K562 treated with DMSO at 1 percent for 48 hours (cell line): ENCODE data around the gene KIF1A. TPM values are rescaled to one million over a fixed set of nuclear protein-coding genes. Genes with fewer than 3 reads are reported as not detected.

Experiments used
- total RNA-seq: library from RNA; unstranded; fragments of 300-600 nt; gene quantifications from 2 replicates; pipeline ENCODE4 v1.2.3, GENCODE V29; 2022; ENCODE audit warnings: low replicate concordance; ENCODE audit errors: extremely low read depth

The KIF1A gene
- not detected in 2 replicates for total RNA-seq

GRCh38 chr2:240819858-240820606, at the start of gene KIF1A:
Gene KIF1A, minus strand, starts transcription at chr2:240820219. Its CDS starts 22,467 bp downstream, at chr2:240797752.

GRCh38 chr2:240868286-240869108, 48.5 kb upstream of the KIF1A start, which contains the start of gene AGXT:
Gene AGXT, plus strand, starts transcription at chr2:240868824. Its CDS starts 42 bp downstream, at chr2:240868866.

DNA sequence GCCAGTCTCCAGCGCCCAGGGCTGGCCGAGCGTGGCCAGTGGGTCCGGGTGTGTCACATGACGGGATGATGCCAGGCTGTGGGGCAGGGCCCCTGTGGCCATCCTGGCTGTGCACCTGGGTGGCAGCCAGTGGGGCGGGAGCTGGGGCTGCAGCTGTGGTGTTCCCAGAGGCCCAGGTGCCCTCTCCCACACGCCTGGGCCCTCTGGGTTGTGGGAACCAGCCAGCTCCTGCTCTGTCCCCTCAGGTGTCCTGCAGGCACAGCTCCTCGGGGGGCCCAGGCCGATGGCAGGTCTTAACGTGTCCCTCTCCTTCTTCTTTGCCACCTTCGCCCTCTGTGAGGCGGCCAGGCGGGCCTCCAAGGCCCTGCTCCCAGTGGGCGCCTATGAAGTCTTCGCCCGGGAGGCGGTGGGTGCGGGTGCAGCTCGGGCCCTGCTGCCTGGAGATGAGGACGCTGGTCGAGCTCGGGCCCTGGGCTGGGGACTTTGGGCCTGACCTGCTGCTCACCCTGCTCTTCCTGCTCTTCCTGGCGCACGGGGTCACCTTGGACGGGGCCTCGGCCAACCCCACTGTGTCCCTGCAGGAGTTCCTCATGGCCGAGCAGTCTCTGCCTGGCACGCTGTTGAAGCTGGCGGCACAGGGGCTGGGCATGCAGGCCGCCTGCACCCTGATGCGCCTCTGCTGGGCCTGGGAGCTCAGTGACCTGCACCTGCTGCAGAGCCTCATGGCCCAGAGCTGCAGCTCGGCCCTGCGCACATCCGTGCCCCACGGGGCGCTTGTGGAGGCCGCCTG, 128.2 kb downstream of the KIF1A start, which contains the start of gene AQP12A:
Gene AQP12A, plus strand, starts transcription at position 236 of the 790 bp plus-strand sequence. Its CDS starts 48 bp downstream, at position 284.

GRCh38 chr2:240682431-240683224, 137.4 kb downstream of the KIF1A start, which contains the start of gene AQP12B:
Gene AQP12B, minus strand, starts transcription at chr2:240682885. Its CDS starts 48 bp downstream, at chr2:240682837.

Other genes starting within 250 kb of the KIF1A start
- gene CAPN10, start 233.5 kb downstream of the KIF1A start, total RNA-seq, result not detected in 2 replicates
- gene GPR35, start 194.7 kb downstream of the KIF1A start, total RNA-seq, result not detected in 2 replicates
- not detected in 2 replicates for gene AQP12B, start 137.3 kb downstream of the KIF1A start, total RNA-seq
- gene AQP12A, start 128.4 kb downstream of the KIF1A start, total RNA-seq, result not detected in 2 replicates
- not detected in 2 replicates for gene AGXT, start 48.6 kb upstream of the KIF1A start, total RNA-seq
- not detected in 2 replicates for gene MAB21L4, start 75.9 kb upstream of the KIF1A start, total RNA-seq
- not detected in 2 replicates for gene CROCC2, start 86.1 kb upstream of the KIF1A start, total RNA-seq
- not detected in 2 replicates for gene SNED1, start 178.4 kb upstream of the KIF1A start, total RNA-seq